ENCODE data around the gene RBM8A. TPM values are rescaled to one million over a fixed set of nuclear protein-coding genes. Genes with fewer than 3 reads are reported as not detected.
"Not testable (repeated sequence)": the region's sequence is repeated elsewhere in the genome, so short reads cannot be mapped to it uniquely, and the experiment has no call there.

The RBM8A gene
- total RNA-seq, 1 experiment from 2014 or later = 335 TPM

DNA sequence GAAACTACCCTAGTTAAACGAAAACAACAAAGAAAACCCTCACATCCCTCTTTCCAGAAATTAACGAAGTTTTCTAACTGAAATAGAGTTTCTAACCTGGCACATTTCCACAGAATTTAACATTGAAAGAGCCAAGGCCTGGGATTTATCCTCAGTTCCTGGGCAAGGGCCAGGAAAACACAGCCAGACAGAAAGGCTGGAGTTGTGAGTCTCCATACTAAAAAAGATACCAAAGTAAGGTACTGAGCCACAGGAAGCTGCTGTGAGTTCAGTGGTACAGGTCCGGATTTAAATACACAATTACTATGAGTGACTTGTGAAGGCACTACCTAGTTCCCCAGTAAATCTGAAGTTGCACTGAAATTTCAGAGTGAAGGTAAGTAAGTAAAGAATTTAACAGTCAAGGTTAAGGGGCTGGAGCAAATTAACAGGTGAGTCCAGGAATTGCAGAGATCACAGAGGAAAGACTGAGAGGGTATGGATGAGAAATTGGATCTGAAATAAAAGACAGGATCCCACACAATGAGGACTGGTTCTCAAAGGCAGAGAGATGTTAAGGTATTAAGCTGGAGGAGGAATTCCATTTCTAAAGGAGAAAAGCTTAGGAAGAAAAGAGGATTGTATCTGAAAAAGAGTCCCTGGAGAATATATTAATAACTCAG, 29.6 kb upstream of the RBM8A start:
- DNase-seq (ENCODE audit: low spot score) = no peak

DNA sequence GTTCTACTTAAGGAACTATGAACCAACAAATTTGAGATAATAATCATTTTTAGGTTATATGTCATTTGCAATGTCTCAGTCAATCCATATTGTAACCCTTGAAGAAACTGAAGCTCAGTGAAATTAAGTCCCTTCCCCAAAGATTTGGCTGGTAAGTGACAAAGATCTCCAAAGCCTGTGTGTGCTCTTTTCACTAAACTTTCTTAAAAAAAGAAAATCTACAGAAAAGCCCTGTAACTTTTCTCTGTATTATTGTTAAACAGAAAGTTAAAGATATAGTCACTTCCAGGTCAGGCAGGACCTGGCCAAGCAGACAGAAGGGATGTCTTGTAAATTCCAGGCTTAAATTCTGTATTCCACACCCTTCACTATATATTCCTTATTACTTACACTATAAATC, 29.1 kb upstream of the RBM8A start:
- DNase-seq (ENCODE audit: low spot score) = no peak

GRCh38 chr1:145955436-145955835, 28.2 kb upstream of the RBM8A start:
- DNase-seq (ENCODE audit: low spot score) = no peak

DNA sequence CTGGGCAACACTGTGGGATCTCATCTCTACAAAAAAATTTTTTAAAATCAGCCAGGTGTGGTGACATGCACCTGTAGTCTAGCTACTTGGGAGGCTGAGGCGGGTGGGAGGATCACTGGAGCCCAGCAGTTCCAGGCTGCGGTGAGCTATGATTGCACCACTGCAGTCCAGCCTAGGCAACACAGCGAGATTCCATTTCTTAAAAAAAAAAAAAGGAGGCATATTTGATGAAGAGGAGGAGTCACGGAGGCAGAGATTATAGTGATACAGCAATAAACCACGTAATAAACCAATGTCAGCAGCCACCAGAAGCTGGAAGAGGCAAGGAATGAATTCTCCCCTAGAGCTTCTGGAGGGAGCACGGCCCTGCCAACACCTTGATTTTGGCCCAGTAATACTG, 26.6 kb upstream of the RBM8A start:
- DNase-seq (ENCODE audit: low spot score) = no peak

GRCh38 chr1:145952903-145953302, 25.6 kb upstream of the RBM8A start:
- DNase-seq (ENCODE audit: low spot score) = no peak

DNA sequence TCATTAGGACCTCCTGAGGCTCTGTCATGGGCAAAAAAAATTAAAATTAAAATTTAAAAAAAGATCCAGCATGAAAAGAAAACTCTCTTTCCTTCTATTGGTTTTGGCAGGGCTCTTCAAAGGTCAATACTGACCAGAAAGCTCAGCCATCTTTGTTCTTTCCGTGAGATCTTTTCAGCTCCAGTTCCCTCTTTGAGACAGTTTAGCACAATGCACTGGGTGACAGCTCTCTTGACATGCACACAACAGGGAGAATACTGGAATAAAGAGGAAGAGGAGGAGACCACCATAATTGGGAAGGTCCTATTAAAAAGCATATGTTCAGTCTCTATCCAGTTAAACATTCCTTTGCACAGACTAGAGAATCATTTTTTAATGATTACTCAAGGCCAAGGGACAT, 24.2 kb upstream of the RBM8A start:
- no peak for DNase-seq (ENCODE audit: low spot score)

GRCh38 chr1:145949219-145949618, 21.9 kb upstream of the RBM8A start:
- no peak for DNase-seq (ENCODE audit: low spot score)

GRCh38 chr1:145947551-145947950, 20.3 kb upstream of the RBM8A start:
- no peak for DNase-seq (ENCODE audit: low spot score)

DNA sequence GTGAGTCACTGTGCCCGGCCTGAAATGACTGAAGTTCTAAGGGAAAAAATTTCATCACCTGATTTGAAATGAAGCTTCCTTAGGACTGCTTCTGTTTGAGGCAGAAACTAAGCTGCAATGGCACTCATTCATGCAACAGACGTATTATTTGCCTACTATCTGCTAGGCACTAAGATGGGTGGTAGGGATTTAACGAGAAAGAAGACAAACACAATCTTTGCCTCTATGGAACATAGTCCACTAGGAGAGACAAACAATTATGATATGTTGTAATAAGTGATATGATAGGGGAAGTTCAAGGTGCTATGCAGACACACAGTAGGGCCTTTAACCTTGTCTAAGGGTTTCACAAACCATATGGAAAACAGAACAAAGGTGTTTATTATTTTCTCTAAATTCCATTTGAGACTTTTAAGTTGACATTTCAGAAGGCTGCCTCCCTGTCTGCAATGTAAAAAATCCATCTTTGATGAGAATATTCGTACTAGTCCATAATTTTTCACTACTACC, 19.2 kb upstream of the RBM8A start:
- no peak for DNase-seq (ENCODE audit: low spot score)

GRCh38 chr1:145944532-145944931, 17.2 kb upstream of the RBM8A start:
- DNase-seq (ENCODE audit: low spot score) = no peak

DNA sequence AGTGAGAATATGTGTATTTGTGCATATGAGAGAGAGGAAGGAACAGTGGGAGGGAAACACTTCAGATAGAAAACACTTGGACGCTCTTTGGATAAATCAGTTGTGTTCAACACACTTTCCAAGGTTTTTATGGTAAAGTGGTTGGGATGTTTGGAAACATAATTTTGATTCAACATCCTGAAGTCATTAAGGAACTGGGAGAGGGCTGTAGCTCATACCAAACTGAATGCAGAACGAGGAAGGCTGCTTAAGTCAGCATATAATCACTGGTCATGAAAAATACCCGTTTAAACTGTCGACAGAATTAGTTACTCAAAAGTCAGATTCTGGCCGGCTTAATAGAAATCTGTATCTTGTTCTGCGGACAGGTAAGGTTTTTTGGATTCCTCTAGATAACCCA, 15.6 kb upstream of the RBM8A start:
- DNase-seq (ENCODE audit: low spot score) = no peak

DNA sequence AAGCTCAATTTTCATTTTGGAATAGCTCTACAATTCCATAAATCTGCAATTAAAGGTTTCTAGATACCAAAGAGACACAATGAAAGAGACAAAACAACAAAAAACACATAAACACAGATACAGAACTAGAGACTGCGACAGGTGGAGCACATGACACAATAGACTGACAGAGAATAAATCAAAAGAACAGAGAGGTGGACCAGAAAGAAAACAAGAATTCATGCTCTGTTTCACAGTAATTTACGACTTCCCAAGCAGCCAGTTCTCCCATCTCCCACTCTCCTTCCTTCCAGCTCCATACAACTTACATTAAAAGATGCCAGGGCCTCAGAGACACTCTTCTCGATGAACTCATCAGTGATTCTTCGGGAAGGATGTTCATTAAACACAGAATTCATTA, 15.1 kb upstream of the RBM8A start:
- no peak for DNase-seq (ENCODE audit: low spot score)

DNA sequence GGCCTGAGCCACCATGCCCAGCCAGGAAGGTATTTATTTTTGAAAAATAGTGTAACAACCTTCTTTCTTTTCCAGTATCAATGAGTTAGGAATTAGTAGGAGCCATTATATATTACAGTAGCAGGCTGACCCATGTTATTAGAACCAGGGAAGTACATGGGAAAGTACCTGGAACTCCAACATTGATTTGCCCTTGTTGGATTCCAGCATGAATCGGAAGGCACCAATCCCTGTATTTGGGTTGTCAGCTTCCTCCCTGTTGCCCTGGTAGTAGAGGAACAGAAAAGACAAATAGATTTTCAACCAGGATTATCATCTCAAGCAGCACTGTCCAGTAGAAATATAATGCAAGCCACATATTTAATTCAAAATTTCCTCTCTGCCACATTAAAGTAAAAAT, 10.2 kb upstream of the RBM8A start:
- no peak for DNase-seq (ENCODE audit: low spot score)

GRCh38 chr1:145936247-145936646, 9.0 kb upstream of the RBM8A start:
- no peak for DNase-seq (ENCODE audit: low spot score)

- no peak for DNase-seq (ENCODE audit: low spot score)
Observed at GRCh38 chr1:145935708-145936107, 8.4 kb upstream of the RBM8A start.

- DNase-seq (ENCODE audit: low spot score) = not testable (repeated sequence)
Observed at GRCh38 chr1:145932522-145933009, 5.3 kb upstream of the RBM8A start.

GRCh38 chr1:145927916-145928643, 796 bp upstream of the RBM8A start:
- DNase-seq (ENCODE audit: low spot score) = no peak

- no peak for DNase-seq (ENCODE audit: low spot score)
Observed at GRCh38 chr1:145926686-145927062, 610 bp downstream of the RBM8A start.

DNA sequence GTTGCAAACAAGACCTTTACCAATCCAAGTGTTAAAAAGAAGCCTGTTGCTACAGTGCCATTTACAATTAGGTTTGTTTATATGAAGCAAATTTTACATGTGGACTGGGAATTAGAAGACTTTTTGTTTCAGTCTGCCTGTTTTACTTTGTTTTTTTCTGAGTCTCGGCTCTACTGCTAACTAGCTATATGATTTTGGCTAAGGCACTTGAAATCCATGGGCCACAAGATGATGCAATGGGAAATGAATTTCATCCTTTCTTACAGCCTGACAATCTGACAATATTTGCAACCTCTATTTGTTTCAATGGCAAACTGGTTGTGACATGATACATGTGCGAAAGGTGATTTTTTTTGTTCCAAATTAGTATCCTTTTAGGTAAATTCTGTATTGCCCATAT, 5.0 kb downstream of the RBM8A start:
- DNase-seq (ENCODE audit: low spot score) = no peak

DNA sequence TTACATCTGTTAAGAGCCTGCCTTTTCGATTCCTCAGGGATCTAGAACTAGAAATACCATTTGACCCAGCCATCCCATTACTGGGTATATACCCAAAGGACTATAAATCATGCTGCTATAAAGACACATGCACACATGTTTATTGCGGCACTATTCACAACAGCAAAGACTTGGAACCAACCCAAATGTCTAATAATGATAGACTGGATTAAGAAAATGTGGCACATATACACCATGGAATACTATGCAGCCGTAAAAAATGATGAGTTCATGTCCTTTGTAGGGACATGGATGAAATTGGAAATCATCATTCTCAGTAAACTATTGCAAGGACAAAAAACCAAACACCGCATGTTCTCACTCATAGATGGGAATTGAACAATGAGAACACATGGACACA, 7.0 kb downstream of the RBM8A start:
- DNase-seq (ENCODE audit: low spot score) = not testable (repeated sequence)

GRCh38 chr1:145918992-145919939, 8.0 kb downstream of the RBM8A start:
- peak; percentile 31 for DNase-seq (ENCODE audit: low spot score)

All from H4 (cell line).